Measurements from ENCODE around the gene ZGRF1.

DNA sequence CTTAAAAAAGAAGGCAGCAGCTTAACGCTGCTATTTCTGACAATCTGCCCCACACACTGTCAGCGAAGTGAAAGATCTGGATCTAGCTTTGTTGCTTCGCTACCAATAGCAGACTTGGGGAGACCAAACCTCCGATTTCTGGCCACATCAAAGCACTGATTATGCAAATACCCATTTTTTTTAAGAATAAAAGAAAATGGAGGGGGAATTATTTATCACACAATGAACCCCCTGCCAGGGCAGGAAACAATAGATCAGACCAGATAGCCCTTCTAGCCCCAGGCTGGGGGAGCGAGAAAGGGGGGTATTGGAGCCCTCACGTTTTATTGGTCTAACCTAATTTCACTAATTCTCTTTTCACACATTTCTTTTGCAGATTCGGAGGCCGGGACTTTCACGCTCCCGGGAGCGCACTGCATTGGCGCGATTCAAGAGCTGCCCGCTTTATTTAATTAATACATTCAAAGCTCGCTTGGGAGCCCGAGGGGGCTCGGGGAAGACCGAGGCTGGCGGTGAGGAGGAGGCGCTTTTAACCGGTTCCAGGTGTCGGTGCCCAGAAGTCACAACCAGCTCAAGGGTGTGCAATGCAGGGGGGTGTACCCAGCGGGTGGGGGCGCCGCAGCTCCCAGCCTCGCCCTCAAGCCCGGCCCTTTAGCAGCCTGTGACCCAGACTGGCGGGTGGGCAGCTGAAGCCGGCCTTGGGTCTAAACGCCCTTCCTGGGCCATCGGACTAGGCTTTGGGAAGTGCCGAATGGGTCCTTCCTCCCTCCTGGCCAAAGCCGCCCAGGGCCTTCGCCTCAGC lies 126.2 kb downstream of the ZGRF1 start:
- TF ChIP-seq, protein P1, sequence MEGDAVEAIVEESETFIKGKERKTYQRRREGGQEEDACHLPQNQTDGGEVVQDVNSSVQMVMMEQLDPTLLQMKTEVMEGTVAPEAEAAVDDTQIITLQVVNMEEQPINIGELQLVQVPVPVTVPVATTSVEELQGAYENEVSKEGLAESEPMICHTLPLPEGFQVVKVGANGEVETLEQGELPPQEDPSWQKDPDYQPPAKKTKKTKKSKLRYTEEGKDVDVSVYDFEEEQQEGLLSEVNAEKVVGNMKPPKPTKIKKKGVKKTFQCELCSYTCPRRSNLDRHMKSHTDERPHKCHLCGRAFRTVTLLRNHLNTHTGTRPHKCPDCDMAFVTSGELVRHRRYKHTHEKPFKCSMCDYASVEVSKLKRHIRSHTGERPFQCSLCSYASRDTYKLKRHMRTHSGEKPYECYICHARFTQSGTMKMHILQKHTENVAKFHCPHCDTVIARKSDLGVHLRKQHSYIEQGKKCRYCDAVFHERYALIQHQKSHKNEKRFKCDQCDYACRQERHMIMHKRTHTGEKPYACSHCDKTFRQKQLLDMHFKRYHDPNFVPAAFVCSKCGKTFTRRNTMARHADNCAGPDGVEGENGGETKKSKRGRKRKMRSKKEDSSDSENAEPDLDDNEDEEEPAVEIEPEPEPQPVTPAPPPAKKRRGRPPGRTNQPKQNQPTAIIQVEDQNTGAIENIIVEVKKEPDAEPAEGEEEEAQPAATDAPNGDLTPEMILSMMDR (IDR thresholded peaks at IDR 0.05 in 4 of 5, conservative IDR thresholded peaks at IDR 0.05 in 1 of 5): no peak
- no peak for TF ChIP-seq POLR2A (IDR thresholded peaks at IDR 0.05)
